NCI-H82 treated with DMSO at 0.1 percent for 48 hours (cell line): ENCODE data around the gene RASSF8.

Experiments used
- DNase-seq: peaks from one replicate; lab custom pipeline; 2025; ENCODE audit not compliant: unreplicated experiment; lab: John Stamatoyannopoulos, UW

Gene RASSF8

GRCh38 chr12:26026713-26027112 lies 68.2 kb downstream of the RASSF8 start:
- DNase-seq, result no peak

GRCh38 chr12:26027401-26027800 lies 68.9 kb downstream of the RASSF8 start:
- DNase-seq, result no peak

- DNase-seq, result peak; percentile 19
Observed at GRCh38 chr12:26028953-26029735, 70.7 kb downstream of the RASSF8 start.

- DNase-seq, result no peak
Observed at GRCh38 chr12:26029736-26030022, 71.2 kb downstream of the RASSF8 start.

- DNase-seq, result no peak
Observed at GRCh38 chr12:26030371-26030770, 71.9 kb downstream of the RASSF8 start.

GRCh38 chr12:26031318-26031717 lies 72.8 kb downstream of the RASSF8 start:
- DNase-seq, result no peak

- DNase-seq, result no peak
Observed at GRCh38 chr12:26031827-26032226, 73.3 kb downstream of the RASSF8 start.

- no peak for DNase-seq
Observed at GRCh38 chr12:26032290-26032689, 73.8 kb downstream of the RASSF8 start.

- peak; percentile 27 for DNase-seq
Observed at GRCh38 chr12:26032719-26033241, 74.3 kb downstream of the RASSF8 start.

- DNase-seq, result no peak
Observed at GRCh38 chr12:26034371-26035142, 76.1 kb downstream of the RASSF8 start.

GRCh38 chr12:26036877-26037276 lies 78.4 kb downstream of the RASSF8 start:
- DNase-seq, result no peak

- no peak for DNase-seq
Observed at GRCh38 chr12:26037615-26038220, 79.2 kb downstream of the RASSF8 start.

GRCh38 chr12:26042645-26043044 lies 84.2 kb downstream of the RASSF8 start:
- no peak for DNase-seq

- no peak for DNase-seq
Observed at GRCh38 chr12:26043135-26044006, 84.9 kb downstream of the RASSF8 start.

- DNase-seq, result no peak
Observed at GRCh38 chr12:26044007-26044394, 85.5 kb downstream of the RASSF8 start.

- no peak for DNase-seq
Observed at GRCh38 chr12:26044592-26044991, 86.1 kb downstream of the RASSF8 start.

- no peak for DNase-seq
Observed at GRCh38 chr12:26046203-26046602, 87.7 kb downstream of the RASSF8 start.

- DNase-seq, result no peak
Observed at GRCh38 chr12:26046906-26047305, 88.4 kb downstream of the RASSF8 start.

- no peak for DNase-seq
Observed at GRCh38 chr12:26047401-26048226, 89.1 kb downstream of the RASSF8 start.

GRCh38 chr12:26052652-26053051 lies 94.2 kb downstream of the RASSF8 start:
- DNase-seq, result no peak
